GM21717 (cell line): ENCODE results near the gene KRT8.
"Not testable (repeated sequence)": the region's sequence is repeated elsewhere in the genome, so short reads cannot be mapped to it uniquely, and the experiment has no call there.

Source experiments
- ATAC-seq: cut with Tn5 transposase; IDR thresholded peaks from one replicate; pipeline ENCODE4 v1.9.1; 2021; ENCODE audit warnings: mild to moderate bottlenecking, moderate library complexity; ENCODE audit not compliant: unreplicated experiment

Gene KRT8

GRCh38 chr12:52876372-52876771, 28.5 kb downstream of the KRT8 start:
- ATAC-seq: no peak

DNA sequence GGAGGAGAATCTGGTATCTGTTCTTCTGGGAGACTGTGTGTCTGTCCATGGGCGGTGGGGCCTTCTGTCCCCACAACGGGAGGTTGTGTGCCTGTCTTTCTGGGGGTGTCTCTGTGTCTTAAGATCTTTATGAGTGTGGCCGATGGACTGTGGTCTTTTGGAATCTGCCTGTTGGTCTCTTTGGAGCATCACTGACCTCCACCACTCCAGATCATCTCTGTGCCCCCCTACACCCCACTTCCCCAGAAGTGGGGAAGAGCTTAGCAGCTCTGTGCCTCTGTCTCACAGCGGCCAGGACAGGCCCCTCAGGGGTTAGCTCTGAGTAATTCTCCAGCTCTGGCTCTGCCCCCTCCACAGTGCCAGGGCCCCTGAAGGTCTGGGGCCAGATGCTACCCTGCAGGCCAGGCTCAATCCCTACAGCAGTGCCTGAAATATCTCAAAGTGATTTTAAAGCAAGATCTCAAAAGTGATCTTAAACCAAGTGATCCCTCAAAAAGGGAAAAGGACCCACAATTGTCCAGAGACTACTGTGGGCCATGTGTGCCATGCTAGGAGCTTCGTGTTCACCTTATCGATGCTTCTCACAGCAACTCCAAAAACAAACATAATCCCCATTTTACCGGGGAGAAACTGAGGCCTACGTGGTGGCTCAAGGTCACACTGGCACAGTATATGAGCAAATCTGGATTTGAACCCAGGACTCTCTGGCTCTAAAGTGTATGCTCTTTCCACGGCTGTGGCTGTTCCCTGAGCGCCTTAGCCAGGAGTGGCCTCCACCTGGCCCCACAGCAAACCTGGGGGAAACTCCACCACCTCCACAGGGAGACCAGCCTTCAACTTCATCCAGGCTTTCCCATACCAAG, 30.1 kb downstream of the KRT8 start:
- no peak for ATAC-seq

GRCh38 chr12:52873832-52874572, 30.9 kb downstream of the KRT8 start:
- ATAC-seq: no peak

GRCh38 chr12:52873513-52873831, 31.4 kb downstream of the KRT8 start:
- ATAC-seq: no peak

DNA sequence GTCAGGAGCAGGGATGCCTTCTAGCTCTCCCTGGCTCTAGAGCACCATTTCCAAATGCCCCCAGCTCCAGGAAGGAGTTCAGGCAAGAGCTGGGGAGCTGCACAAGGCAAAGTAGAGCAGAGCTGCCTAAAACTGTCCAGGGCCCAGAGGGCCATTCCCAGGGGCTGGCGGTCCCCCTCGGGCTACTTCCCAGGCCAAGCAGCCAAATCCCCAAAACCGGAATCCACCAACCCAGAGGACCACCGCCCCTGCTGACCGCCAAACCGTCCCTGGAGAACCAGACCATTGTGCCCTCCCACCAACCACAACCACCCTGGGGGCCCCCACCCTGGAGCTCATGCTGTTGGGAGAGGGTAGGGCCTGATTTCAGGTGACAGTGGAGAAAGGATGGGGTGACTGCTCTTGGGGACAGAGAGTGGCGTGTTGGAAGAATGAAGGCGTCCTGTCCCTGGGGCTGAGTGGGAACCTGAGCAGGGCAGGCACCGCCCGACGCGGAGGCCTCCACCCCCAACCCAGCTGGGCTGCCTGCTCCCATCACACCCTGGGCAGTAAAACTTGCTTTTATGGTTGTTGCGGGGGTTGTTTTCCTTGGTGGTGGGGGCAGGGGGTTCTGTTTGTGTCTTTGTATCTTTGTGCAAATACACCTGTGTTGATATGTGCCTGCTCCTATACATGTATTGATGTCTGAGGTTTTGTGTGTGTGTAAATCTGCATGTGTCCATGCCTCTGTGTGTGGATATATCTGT, 32.1 kb downstream of the KRT8 start:
- ATAC-seq: no peak

- ATAC-seq: no peak
These were observed 33.4 kb downstream of the KRT8 start for GRCh38 chr12:52871291-52872039.

GRCh38 chr12:52870361-52871290, 34.2 kb downstream of the KRT8 start:
- peak; percentile 55 for ATAC-seq

DNA sequence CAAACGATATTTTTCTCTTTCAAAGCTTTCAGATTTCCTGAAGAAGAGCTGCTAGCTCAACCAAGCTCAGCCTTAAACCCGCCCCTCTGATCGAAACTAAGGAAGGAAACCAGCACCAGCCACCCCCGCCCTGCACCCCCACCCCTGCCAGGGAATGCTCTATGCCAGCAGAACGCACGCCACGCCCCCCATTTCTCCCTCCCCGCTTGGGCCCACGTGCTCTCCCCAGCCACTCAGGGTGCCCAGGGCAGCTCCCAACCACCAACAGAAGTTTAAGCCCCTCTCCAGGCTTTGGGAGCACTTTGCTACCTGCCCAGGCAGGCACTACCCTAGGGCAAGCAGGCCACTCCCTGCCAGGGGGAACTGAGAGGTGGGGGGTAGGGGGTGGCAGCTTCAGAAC, 37.2 kb downstream of the KRT8 start:
- no peak for ATAC-seq

- ATAC-seq: no peak
These were observed 37.7 kb downstream of the KRT8 start for GRCh38 chr12:52867152-52867551.

- ATAC-seq: no peak
These were observed 39.6 kb downstream of the KRT8 start for GRCh38 chr12:52865090-52865944.

DNA sequence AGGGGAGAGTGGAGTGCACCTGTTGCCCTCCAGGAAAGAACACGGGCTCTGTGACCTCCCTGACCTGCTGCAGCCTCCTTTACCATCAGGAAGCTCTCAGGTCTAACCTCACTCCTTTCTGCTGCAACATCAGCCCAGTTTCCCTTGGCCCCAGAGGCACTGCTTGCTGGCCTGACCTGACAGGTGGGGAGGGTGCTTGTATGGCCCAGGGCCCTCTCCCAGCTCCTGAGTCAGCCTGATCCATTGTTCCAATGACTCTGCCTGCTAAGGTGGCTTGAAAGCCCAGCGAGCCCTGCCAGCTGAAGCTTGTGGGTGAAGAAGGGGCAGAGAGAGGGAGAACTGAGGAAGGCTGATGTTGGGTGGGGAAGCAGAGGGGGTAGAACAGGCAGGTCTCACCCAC, 42.9 kb downstream of the KRT8 start:
- no peak for ATAC-seq

GRCh38 chr12:52861511-52861910, 43.4 kb downstream of the KRT8 start:
- no peak for ATAC-seq

DNA sequence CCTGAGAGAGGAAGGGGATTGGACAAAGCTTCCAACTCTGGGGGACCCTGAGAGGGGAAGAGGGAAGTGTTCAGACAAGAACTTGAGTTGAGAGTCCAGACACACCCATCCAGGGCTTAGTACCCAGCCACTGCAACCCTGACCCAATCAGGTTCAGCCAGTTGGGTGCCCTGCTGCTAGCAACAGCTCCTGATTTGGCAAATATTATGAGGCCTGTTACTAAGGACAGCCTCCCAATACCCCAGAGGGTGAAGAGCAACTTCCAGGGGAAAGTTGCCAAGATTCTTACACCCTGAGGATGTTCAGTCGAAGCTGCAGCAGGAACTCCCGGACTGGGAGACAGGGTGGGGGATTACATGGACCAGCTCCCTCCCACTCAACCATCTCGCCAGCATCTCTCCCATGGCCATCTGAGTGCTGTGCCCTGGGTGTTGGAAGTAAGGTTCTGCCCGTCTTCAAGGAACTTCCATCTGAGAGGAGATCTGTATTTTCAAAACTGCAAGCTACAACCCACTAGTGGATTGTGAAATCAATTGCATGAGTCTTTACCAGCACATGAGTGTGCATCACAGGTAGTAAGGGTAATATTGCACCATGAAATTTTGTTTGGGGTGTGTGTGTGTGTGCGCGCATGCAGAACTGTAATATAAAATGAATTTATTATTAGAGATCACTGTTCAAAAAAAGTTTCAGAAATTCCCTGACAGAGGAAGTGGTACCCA, 44.6 kb downstream of the KRT8 start:
- ATAC-seq: no peak

- ATAC-seq: no peak
These were observed 47.4 kb downstream of the KRT8 start for GRCh38 chr12:52857500-52857899.

- no peak for ATAC-seq
These were observed 48.1 kb downstream of the KRT8 start for GRCh38 chr12:52856787-52857186.

- not testable (repeated sequence) for ATAC-seq
These were observed 48.8 kb downstream of the KRT8 start for GRCh38 chr12:52856077-52856476.

DNA sequence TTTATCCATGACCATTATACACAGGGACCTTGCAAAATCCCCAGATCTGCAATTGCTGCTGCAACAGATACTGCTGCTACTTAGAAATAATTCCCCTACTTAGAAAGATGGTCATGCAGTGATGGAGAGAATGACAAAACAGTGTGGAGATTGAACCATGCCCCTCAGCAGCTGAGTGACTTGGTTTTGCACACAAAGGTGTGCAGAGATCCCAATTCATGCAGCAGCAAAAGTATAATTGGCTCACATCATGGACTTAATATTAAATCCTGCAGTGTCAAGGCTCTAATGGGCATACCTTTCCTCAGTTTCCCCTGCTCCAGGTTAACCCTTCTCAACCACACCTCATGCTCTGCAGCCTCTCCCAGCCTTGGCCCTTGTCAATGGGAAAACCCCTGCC, 53.1 kb downstream of the KRT8 start:
- no peak for ATAC-seq

DNA sequence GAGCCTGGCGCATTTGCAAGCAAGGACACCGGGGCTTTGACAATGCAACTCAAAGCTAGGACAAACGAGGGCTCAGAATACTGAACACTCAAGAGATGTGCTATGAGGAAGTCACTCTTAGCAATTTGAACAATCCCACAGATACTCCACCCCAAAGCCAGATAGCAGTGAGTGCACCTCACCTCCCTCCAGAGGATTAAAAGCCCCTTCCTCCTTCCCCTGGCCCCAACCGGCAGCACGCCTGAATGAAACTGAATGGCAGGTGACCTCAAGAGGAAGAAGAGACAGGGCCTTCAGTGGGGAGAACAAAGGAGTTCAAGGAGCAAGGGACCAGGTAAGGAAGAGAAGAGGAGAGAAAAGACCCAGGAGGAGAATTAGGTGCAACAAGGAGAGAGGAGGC, 54.2 kb downstream of the KRT8 start:
- no peak for ATAC-seq
